Measurements from ENCODE around the gene RBM46. TPM values are rescaled to one million over a fixed set of nuclear protein-coding genes. Genes with fewer than 3 reads are reported as not detected.
A peak's percentile ranks its signal among the peaks of the same experiment; 100 is the strongest.

RBM46 gene
- total RNA-seq, 1 donor from 2014 or later = 0.07 TPM

DNA sequence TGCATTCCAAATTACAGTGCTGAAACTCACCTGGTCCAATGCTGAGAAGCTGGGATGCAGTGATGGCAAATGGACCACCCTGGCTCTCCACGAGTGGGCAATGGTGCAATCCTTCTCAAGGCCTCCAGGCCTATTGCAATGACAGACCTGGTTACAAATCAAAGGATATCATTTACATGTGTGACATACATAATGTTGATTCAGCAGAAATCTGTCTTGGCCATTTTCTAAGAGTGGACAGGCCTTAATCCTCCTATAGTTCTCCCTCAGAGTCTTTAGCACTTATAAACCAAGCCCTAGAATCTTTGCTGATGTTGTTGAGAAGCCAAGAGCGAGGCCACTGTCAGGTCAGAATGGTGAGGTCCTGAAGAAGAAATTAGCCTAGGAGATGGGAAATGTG lies 20.2 kb upstream of the RBM46 start:
- H3K27ac ChIP-seq = no peak overlapping the region
- H3K9ac ChIP-seq = no peak overlapping the region
- no peaks in the 10 kb centered on the region for H3K27me3 ChIP-seq
- H4K20me1 ChIP-seq (ENCODE audit: low read depth) = no peaks in the 10 kb centered on the region
- no peaks in the 10 kb centered on the region for H3K36me3 Mint-ChIP-seq
- H3K4me1 ChIP-seq = no peaks in the 10 kb centered on the region
- H3F3A ChIP-seq (ENCODE audit: low read depth) = no peaks in the 10 kb centered on the region
- no peak overlapping the region for H3K27ac Mint-ChIP-seq
- no peaks in the 10 kb centered on the region for H3K9me3 Mint-ChIP-seq
- no peaks in the 10 kb centered on the region for H3K27me3 Mint-ChIP-seq (ENCODE audit: insufficient read depth, low read depth)
- H3K79me2 ChIP-seq (ENCODE audit: low read depth) = no peaks in the 10 kb centered on the region
- no peaks in the 10 kb centered on the region for H3K4me1 Mint-ChIP-seq
- H3K9me3 ChIP-seq (ENCODE audit: low read depth) = no peaks in the 10 kb centered on the region
- TF ChIP-seq, protein P1, sequence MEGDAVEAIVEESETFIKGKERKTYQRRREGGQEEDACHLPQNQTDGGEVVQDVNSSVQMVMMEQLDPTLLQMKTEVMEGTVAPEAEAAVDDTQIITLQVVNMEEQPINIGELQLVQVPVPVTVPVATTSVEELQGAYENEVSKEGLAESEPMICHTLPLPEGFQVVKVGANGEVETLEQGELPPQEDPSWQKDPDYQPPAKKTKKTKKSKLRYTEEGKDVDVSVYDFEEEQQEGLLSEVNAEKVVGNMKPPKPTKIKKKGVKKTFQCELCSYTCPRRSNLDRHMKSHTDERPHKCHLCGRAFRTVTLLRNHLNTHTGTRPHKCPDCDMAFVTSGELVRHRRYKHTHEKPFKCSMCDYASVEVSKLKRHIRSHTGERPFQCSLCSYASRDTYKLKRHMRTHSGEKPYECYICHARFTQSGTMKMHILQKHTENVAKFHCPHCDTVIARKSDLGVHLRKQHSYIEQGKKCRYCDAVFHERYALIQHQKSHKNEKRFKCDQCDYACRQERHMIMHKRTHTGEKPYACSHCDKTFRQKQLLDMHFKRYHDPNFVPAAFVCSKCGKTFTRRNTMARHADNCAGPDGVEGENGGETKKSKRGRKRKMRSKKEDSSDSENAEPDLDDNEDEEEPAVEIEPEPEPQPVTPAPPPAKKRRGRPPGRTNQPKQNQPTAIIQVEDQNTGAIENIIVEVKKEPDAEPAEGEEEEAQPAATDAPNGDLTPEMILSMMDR (IDR thresholded peaks at IDR 0.05) = no peak
- TF ChIP-seq EZH2 (IDR thresholded peaks at IDR 0.05) (no peak), EZH2phosphoT487 (IDR thresholded peaks at IDR 0.05) (no peak)
- DNase-seq (ENCODE audit: low spot score) = no peak
- H3K36me3 ChIP-seq = no peaks in the 10 kb centered on the region
- H2AFZ ChIP-seq (replicated peaks) = no peak overlapping the region
- no peak overlapping the region for H3K4me3 Mint-ChIP-seq
- H3K4me3 ChIP-seq = no peak overlapping the region
- H3K4me2 ChIP-seq = no peak overlapping the region

DNA sequence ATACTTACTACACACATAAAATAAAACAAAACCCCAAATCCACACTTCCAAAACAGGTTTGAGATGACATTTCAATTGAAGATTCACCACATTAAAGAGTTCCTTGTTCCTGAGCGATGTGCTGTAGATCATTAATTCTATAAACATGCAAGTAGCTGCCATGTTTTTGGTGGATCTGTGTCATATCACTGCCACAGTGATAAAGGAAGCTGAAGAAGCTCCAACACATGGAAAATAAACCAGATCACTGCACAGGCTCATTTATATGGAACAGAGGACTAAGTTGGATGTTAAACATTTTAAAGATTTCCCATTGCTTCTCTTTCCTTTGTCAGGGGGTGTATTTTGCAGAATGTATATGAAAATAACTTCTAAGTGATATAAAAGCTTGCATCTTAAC lies 2.8 kb upstream of the RBM46 start:
- no peak for TF ChIP-seq EZH2phosphoT487 (IDR thresholded peaks at IDR 0.05)
- no peak for TF ChIP-seq EZH2 (IDR thresholded peaks at IDR 0.05)
- TF ChIP-seq, protein P1 (IDR thresholded peaks at IDR 0.05) = no peak
- no peaks in the 10 kb centered on the region for H3K36me3 Mint-ChIP-seq

DNA sequence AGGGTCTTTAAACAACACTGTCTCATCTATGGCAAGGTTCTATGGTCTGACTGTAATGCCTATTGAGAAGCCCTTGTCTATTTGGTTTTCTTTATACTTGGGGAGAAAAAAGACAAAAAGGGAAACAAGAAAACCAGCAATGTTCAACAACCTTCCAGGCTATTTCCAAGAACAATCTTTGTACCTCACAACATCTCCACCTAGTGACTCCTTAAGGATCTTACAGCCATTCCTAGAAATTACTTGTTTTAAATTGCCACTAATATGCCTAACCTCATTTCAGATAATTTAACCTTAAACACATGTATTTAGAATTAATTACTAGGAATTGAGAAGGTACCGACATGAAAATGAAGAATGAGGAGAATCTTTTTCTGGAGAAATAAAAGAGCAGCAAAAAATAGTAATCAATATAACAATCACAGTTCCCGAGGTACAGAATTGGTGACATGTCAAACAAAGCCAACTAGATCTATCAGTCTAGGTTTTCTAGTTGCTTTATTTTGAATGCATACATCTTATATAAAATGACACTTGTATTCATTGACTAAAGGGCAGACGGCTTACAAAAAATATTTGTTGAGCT lies 1.6 kb upstream of the RBM46 start:
- Histone ChIP-seq H3K9me3 (ENCODE audit: low read depth) (no peaks in the 10 kb centered on the region), H3K79me2 (ENCODE audit: low read depth) (no peaks in the 10 kb centered on the region), H3K27ac (no peak overlapping the region), H3K27me3 (no peaks in the 10 kb centered on the region), H3F3A (ENCODE audit: low read depth) (no peaks in the 10 kb centered on the region), H2AFZ (replicated peaks) (no peak overlapping the region), H3K4me1 (no peaks in the 10 kb centered on the region), H3K4me2 (no peak overlapping the region), H3K9ac (no peak overlapping the region), H3K36me3 (no peaks in the 10 kb centered on the region), H3K4me3 (no peak overlapping the region), H4K20me1 (ENCODE audit: low read depth) (no peaks in the 10 kb centered on the region)
- TF ChIP-seq, protein P1 (IDR thresholded peaks at IDR 0.05) = peak; percentile 70
- no peak for TF ChIP-seq EZH2 (IDR thresholded peaks at IDR 0.05)
- no peak overlapping the region for H3K27ac Mint-ChIP-seq
- no peaks in the 10 kb centered on the region for H3K9me3 Mint-ChIP-seq
- no peaks in the 10 kb centered on the region for H3K36me3 Mint-ChIP-seq
- no peak overlapping the region for H3K4me3 Mint-ChIP-seq
- no peaks in the 10 kb centered on the region for H3K4me1 Mint-ChIP-seq
- DNase-seq (ENCODE audit: low spot score) = peak; percentile 41
- H3K27me3 Mint-ChIP-seq (ENCODE audit: insufficient read depth, low read depth) = no peaks in the 10 kb centered on the region

More for the DNA sequence above, 2.8 kb upstream of the RBM46 start:
- Mint-ChIP-seq H3K4me3 (no peak overlapping the region), H3K9me3 (no peaks in the 10 kb centered on the region), H3K27ac (no peak overlapping the region), H3K27me3 (ENCODE audit: insufficient read depth, low read depth) (no peaks in the 10 kb centered on the region), H3K4me1 (no peaks in the 10 kb centered on the region)
- Histone ChIP-seq H3K4me1 (no peaks in the 10 kb centered on the region), H3K4me2 (no peak overlapping the region), H4K20me1 (ENCODE audit: low read depth) (no peaks in the 10 kb centered on the region), H3K9me3 (ENCODE audit: low read depth) (no peaks in the 10 kb centered on the region), H3K4me3 (no peak overlapping the region), H3K9ac (no peak overlapping the region), H3K36me3 (no peaks in the 10 kb centered on the region), H3K27me3 (no peaks in the 10 kb centered on the region), H3K79me2 (ENCODE audit: low read depth) (no peaks in the 10 kb centered on the region), H3F3A (ENCODE audit: low read depth) (no peaks in the 10 kb centered on the region), H2AFZ (replicated peaks) (no peak overlapping the region), H3K27ac (no peak overlapping the region)
- no peak for DNase-seq (ENCODE audit: low spot score)
